Medulla oblongata (tissue), 1 donor: ENCODE measurements around the gene ATRIP.
"Not testable (repeated sequence)": the region's sequence is repeated elsewhere in the genome, so short reads cannot be mapped to it uniquely, and the experiment has no call there.

Experiments used
- DNase-seq: peaks from one replicate; pipeline ENCODE4 v3.0.0-alpha.2; 2015; ENCODE audit errors: extremely low spot score

The ATRIP gene

DNA sequence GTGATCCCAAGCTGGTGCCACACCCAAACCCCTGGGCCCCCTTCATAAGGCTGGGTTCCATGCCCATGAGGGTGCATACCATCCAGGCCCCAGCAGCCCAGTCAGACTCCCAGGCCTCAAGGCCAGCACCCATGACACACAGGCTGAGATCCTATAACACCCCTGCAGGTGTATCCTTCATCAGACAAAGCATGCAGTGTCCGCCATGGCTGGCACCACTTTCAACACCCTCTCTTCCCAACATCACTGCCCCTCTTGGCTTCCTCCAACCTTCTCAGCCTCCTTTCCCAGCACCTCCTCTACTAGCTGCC is 10.1 kb upstream of the ATRIP start:
- no peak for DNase-seq

DNA sequence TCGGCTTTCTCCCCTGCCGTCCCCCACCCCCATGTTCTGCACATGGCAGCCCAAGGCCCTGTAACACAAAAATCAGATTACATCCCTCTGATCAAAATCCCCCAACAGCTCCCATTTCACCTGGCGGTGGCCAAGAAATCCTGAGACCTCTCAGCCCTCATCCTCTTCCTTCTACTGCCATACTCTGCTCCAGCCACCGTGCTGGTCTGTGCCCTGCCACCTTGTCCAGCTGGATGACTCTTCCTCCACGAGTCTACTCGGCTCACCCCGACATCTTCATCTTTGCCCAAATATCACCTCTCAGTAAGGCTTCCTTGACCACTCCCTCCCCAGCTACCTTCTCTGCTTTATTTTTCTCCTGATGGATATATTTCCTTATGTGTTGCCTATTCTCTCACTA is 9.7 kb upstream of the ATRIP start:
- no peak for DNase-seq

DNA sequence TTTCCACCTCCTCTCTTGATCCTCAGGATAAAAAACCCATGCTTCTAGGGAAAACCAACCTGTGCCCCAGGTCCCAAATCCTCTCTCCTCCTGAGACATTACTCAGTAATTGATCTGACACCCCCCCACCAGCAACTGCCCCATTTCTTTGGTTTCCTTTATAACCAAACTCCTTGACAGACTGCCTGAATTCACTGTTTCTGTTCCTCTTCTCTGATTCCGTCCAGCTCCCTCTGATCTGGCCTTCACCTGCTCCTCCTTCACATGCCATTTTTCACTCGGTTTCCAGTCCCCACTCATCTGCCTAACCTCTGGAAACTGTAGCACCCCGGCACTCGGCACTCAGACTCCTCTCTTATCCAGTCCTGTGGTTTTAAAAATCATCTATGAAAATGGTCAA is 8.7 kb upstream of the ATRIP start:
- no peak for DNase-seq

DNA sequence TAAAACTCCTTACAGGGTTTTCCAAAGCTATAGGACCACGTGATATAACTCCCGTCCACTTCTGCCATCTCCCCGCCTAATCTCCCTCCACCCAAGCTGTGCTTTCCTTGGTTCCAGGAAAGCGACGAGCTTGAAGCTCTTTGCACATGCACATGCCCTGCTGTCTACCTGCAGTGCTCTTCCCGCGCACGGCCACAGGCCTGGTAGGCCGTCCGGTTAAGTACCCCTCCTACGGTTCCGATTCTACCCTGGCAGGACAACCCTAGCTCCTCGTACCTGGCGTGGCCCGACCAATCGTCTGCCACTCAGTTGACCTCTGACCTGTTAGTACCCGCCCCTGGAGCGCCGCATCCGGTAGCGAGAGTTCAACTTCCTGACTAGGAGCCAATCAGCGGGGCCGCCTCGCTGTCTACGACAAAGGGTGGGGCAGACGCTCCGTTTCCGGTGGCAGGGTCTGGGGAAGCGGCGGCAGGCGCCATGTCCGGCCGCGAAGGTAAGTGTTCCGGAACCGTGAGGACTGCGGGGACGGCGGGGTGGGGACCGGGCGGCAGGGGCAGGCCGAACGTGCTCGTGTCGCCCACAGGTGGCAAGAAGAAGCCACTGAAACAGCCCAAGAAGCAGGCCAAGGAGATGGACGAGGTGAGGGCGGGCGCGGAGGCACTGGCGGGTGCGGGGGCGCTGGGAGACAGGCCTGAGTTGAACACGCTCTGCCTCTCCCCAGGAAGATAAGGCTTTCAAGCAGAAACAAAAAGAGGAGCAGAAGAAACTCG is 6.5 kb upstream of the ATRIP start, which contains the start of the genes CCDC51 and TMA7:
CCDC51 (minus strand) TSS at position 300 of the 770 bp plus-strand sequence. CDS start 4,991 bp downstream, outside the sequence.
TMA7 (plus strand) TSS at position 438 of the 770 bp plus-strand sequence; CDS start at position 478, 40 bp downstream.
- DNase-seq, result peak; percentile 99

DNA sequence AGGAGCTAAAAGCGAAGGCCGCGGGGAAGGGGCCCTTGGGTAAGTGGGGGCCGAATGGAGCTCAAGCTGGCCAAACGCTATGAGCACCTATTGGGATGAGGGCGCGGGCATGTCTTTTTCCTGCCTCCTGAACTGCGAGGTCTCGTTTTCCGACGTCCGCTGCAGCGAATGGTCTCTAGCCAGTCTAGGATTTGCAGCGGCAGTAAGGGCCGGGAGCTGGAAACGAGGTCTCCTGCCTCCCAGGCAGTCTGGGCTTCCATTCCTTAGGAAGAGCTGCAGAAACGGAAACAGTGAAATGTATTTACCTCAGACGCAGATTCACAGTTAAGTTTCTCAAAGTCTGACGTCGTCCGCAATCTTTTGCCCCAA is 6.0 kb upstream of the ATRIP start:
- DNase-seq, result no peak

DNA sequence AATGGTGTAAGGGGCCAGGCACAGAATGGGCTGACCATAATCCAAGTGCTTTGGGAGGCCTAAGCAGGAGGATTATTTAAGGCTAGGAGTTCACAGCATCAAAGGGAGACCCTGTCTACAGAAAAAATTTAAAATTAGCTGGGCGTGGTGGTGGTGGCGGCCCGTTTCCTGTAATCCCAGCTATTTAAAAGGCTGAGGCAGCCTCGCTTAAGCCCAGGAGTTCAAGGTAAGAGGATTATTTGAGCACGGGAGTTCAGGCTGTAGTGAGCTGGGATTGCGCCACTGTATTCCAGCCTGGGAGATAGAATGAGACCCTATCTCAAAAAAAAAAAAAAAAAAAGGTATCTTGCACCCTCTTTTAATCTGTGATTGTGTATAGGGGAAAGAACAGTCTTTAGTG is 4.6 kb upstream of the ATRIP start:
- DNase-seq, result no peak

DNA sequence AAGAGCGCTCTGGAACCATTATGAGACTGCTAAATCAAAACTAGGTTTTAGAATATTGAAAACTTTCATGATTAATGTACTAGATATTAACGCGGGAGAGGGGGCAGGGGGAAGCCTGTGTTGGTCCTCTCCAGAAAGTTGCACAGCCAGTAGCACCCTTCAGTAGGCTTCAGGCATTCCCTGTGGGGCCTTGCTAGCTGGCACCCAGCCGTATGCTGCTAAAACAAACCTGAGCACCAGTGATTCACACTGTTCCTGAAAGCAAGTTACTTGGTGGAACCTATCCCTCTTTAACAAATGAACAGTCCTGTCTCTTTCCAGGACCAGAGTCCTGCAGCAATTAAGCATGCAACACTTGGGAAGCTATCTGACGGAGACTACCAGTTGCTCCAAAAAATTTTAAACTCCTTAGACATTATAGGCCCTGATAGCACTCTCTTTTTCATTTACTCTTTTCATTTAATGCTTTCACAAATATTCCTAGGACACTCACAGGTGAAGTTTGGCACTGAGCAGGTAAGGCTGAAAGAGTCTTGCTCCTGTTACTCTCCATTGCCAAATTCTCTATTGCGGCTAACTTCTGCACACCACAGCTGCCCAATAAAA is 1.2 kb upstream of the ATRIP start:
- no peak for DNase-seq

DNA sequence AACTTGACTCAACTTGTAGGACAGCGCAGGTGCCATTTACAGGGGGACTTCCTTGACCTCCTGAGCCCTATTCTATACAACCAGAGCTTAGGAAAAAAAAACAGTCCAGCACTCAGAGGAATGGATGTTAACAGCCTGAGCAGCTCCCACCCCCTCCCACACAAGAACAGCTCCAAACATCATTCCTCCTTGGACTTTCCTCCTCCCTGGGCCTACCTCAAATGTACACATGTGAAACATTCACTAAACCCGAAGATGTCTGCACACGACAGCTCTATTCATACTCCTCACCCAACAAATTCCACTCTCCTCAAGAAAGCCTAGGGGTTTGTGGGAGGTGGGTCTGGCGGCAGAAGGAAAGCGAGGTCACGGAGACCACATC is 503 bp upstream of the ATRIP start:
- DNase-seq, result no peak

DNA sequence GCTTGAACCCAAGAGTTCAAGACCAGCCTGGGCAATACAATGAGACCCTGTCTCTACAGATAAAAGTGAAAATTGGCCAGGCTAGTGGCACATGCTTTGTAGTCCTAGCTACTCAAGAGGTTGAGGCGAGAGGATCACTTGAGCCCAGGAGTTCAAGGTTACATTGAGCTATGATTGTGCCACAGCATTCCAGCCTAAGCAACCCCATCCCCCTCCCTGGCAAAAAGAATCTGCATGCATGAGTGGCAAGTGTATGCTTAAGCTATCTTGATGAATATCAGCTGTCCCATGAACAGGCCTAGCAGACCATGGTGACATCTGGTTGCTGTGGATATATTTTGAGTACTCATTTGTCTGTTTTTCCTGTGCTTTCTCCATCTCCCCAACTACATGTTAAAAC is 4.7 kb downstream of the ATRIP start:
- no peak for DNase-seq

DNA sequence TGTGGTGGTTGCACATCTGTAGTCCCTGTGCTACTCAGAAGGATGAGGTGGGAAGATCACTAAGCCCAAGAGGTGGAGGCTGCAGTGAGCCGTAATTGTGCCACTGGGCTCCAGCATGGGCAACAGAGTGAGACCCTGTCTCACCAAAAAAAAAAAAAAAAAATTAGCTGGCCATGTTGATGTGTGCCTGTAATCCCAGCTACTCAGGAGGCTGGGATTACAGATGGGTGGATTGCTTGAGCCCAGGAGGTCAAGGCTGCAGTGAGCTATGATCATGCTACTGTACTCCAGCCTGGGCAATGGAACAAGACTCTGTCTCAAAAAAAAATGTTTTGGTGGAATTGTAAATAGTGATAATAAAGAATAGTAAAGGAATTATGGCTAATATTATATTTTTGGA is 9.9 kb downstream of the ATRIP start:
- no peak for DNase-seq

DNA sequence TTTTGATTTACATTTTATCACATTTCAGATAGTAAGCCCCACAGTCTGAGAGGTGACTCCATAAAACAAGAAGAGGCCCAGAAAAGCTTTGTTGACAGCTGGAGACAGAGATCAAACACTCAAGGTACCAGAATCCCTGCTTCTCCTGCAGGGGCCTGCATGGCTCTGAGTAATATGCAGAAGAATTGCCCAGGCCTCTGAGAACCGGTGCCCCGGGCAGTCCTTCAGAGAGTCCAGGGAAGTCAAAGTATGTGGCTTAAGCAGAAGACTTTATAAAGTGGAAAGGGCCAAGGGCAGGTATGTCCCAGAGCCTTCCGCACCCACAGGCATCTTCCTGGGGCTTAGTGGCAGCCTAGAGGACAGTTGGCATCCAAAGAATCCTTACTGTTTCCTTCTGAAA is 12.8 kb downstream of the ATRIP start:
- DNase-seq, result no peak

DNA sequence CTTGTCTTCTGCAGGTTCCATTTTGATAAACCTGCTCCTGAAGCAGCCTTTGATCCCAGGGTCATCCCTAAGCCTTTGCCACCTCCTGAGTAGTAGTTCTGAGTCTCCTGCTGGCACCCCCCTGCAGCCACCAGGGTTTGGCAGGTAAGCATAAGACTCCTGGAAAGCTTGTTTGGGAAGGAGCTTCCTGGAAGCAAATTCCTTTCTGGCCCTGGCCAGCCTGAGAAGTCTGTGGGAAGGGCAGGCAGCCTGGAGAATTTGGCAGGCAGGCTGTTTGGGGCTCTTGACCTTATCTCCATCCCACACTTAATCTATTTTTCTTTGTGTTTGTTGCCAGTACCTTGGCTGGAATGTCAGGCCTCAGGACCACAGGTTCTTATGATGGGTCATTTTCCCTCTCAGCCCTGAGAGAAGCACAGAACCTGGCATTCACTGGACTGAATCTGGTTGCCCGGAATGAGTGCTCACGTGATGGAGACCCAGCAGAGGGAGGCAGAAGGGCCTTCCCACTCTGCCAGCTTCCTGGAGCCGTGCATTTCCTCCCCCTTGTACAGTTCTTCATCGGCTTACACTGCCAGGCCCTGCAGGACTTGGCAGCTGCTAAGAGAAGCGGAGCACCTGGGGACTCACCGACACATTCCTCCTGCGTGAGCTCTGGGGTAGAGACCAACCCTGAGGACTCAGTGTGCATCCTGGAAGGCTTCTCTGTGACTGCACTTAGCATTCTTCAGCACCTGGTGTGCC is 13.4 kb downstream of the ATRIP start:
- no peak for DNase-seq

DNA sequence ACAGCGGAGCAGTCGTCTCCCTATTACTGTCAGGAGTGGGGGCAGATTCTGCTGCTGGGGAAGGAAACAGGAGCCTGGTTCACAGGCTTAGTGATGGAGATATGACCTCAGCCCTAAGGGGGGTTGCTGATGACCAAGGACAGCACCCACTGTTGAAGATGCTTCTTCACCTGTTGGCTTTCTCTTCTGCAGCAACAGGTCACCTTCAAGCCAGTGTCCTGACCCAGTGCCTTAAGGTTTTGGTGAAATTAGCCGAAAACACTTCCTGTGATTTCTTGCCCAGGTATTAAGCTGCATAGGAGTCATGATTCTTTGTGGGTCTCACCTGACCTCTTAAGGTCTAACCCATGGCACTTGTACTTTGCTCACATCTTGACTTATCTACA is 14.0 kb downstream of the ATRIP start:
- DNase-seq, result no peak

DNA sequence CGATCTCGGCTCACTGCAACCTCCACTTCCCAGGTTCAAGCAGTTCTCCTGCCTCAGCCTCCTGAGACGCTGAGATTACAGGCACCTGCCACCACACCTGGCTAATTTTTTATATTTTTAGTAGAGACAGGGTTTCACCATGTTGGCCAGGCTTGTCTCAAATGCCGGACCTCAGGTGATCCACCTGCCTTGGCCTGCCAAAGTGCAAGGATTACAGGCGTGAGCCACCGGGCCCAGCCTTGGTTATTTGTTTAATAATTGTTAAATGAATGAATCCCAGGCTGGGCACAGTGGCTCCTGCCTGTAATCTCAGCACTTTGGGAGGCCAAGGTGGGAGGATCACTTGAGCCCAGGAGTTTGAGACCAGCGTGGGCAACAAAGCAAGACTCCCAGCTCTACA is 15.2 kb downstream of the ATRIP start:
- DNase-seq, result not testable (repeated sequence)

DNA sequence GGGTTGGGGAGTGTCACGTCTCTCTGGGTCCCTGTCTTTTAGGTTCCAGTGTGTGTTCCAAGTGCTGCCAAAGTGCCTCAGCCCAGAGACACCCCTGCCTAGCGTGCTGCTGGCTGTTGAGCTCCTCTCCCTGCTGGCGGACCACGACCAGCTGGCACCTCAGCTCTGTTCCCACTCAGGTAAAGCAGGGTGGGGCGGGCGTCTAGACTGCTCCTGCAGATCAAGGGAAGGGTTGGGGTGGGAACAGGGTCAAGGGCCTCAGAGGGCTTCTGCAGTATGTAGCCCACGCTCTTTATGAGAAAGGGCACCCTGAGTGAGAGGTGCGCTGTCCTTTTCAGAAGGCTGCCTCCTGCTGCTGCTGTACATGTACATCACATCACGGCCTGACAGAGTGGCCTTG is 17.2 kb downstream of the ATRIP start:
- DNase-seq, result no peak

DNA sequence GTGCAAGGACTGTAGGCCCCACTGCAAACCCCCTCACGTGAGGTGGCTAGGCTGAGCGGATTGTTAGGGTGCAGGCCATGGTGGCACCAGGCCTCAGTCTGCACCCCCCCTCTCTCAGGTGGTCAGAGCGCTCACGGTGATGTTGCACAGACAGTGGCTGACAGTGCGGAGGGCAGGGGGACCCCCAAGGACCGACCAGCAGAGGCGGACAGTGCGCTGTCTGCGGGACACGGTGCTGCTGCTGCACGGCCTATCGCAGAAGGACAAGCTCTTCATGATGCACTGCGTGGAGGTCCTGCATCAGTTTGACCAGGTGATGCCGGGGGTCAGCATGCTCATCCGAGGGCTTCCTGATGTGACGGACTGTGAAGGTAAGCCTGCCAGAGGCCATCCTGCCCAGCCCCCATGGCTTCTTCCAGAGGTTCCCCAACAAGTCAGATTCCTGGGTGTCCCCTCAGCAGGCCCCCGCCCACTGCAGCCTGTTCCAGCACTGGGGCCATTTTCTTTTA is 18.2 kb downstream of the ATRIP start:
- DNase-seq, result no peak

DNA sequence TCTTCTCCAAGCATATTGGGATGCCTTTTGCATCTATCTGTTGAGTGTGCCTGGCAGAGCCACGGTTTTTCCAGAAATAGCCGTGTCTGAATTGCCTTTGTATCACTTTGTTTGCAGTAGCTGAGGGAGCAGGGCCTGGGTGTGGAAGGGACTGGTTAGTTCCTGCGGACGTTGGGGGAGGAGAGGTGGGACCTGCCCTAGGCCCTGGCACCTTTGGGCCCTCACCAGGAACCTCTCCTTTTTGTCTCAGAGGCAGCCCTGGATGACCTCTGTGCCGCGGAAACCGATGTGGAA is 18.6 kb downstream of the ATRIP start:
- no peak for DNase-seq

DNA sequence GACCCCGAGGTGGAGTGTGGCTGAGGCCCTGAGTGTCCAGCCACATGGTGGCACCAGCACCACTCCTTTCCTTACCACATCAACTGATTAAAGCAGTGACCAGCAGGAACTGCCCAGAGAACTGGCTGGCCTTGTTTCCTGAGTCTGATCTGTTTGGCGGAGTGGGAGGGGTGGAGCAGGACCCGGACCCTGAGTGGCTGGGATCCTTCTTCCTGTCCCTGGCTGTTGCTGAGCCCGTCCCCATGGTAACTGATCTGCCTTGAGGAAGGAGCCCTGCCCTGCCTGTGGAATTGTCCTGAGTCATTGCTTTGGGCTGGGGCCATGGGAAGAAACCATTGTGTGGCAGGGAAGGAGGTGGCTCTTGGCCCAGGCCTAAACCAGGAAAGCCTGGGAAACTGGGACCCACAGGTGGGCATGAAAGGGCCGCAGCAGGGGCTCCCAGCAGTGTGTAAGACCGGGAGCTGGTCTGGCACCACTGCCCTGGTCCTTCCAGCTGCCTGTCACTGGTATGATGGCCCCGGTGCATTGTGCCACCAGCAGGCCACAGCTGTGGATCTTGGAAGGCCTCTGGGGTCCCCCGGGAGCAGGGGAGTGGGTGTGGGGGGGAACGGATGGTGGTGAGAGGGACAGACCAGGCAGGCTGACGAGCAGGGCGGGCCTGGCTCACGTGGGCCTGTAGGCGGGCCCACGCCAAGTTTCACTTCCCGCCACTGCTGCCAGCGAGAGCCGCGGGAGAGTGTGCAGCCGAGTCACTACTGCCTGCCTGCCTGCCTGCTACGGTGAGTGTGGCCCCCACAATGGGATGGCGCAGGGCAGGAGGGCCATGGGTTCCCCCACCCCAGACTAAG is 19.2 kb downstream of the ATRIP start:
- DNase-seq, result peak; percentile 100

DNA sequence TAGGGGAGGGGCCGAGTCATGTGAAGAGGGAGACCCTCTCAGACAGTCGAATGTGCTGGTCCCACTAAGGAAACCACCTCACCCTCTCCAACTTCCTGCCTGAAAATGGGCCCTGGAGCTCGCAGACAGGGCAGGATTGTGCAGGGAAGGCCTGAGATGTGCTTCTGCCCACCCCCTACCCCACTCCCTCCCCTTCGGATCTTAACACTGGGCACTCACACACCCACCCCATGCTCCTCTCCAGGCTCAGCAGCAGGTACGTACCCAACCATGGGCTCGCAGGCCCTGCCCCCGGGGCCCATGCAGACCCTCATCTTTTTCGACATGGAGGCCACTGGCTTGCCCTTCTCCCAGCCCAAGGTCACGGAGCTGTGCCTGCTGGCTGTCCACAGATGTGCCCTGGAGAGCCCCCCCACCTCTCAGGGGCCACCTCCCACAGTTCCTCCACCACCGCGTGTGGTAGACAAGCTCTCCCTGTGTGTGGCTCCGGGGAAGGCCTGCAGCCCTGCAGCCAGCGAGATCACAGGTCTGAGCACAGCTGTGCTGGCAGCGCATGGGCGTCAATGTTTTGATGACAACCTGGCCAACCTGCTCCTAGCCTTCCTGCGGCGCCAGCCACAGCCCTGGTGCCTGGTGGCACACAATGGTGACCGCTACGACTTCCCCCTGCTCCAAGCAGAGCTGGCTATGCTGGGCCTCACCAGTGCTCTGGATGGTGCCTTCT is 20.0 kb downstream of the ATRIP start:
- no peak for DNase-seq

DNA sequence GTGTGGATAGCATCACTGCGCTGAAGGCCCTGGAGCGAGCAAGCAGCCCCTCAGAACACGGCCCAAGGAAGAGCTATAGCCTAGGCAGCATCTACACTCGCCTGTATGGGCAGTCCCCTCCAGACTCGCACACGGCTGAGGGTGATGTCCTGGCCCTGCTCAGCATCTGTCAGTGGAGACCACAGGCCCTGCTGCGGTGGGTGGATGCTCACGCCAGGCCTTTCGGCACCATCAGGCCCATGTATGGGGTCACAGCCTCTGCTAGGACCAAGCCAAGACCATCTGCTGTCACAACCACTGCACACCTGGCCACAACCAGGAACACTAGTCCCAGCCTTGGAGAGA is 20.5 kb downstream of the ATRIP start:
- DNase-seq, result no peak

DNA sequence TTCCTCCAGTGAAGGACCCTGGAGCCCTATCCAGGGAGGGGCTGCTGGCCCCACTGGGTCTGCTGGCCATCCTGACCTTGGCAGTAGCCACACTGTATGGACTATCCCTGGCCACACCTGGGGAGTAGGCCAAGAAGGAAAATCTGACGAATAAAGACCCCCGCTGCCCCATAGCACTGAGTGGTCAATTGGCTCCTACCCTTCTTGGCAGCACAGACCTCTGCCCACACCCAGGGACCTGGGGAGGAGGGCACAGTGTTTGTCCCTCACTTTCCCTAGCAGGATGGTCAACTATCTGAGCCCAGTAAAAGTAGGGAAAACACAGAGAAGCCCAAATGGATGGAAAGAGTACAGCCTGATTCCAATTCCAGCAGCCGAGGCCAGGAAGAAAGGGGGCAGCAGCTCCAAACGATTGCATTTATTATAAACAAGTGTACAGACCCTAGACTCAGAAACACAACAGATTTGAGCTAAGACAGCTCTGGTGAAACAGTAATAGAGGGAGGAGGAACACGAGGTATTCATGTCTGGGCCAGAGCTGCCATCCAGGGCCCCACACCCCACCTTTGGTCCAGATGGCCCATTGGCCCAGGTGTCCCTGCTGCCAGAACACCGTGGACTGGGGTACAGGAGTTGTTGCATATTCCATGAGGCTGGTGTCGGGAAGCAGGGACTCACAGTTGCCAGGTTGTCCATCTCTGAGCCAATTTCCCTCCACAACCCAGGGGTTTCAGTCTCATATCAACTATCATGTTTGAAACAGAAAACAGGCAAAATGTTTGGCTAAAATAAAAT is 21.1 kb downstream of the ATRIP start:
- no peak for DNase-seq
